H1 (cell line): ENCODE results near the gene SEMA3E. TPM values are rescaled to one million over a fixed set of nuclear protein-coding genes. Genes with fewer than 3 reads are reported as not detected.

Source experiments
- GABPA ChIP-seq: IDR thresholded peaks from 2 replicates; pipeline ENCODE4 v1.6.1; 2011; ENCODE audit warnings: mild to moderate bottlenecking, low read length, moderate library complexity, borderline replicate concordance; ENCODE audit not compliant: insufficient read depth
- polyA plus RNA-seq, 7 experiments: library from polyadenylated mRNA; depleted of rRNA in 3 of 7; stranded (reverse) in 5 of 7; unstranded in 2 of 7; fragments of >200 nt in 5 of 7; fragments of 200-250 nt in 2 of 7; gene quantifications; 1 replicate in 5 of 7; 2 replicates in 1 of 7; 4 replicates in 1 of 7; pipeline versions ENCODE4 v1.2.1 to v1.2.3, GENCODE V29; 2011 to 2013; ENCODE audit warnings: missing spikeins in 2 of 7, mixed read lengths in 2 of 7
- total RNA-seq: library from RNA; stranded (reverse); fragmentation: NEBNext Ultra II Directional; extraction: Animal tissue kit (Norgen Biotek cat#: 25700); gene quantifications from 2 replicates; pipeline ENCODE4 v1.2.1, GENCODE V29; 2021

The SEMA3E gene
- total and polyA plus RNA-seq, 2 of the 8 experiments (the other 6 are each of a cell fraction or from before 2014, with no cell fraction given): 0.93 to 0.94 TPM

DNA sequence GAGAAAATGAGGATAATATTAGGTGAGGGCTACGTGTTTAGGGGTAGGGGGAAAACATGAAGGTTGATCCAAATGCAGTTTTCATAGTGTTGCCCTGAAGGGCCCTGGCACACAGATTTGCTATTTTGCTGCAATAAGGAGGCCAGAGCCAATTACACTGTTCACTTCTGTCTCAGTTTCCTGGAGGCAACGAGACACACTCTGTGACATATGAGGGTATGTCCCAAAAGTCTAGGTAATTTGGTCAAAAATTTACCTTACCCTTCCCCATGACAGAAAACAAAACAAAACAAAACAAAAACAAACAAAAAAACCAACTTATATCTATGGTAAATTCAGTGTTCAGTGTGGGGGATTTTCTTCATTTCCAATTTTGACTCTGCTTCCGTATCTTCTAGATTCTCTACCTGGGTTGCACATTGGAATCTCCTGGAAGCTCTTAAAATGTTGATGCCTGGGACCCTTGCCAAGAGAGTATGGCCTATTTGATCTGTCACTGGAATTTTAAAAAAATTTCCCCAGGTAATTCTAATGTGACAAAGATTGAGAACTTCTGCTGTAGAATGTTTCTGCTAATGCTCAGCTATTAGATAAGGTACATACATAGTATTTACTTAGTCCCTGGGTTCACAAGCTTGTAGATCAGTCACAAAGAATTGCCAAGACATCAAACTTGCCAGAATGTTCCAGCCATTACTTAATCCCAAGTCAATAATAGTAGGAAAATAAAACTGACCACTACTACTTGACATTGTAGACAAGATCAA lies 139.5 kb downstream of the SEMA3E start (continued):
- TF ChIP-seq GABPA: no peak
